Left lobe of liver (tissue), 2 donors: ENCODE measurements around the gene OR6C74. TPM values are rescaled to one million over a fixed set of nuclear protein-coding genes. Genes with fewer than 3 reads are reported as not detected.
A peak's percentile ranks its signal among the peaks of the same experiment; 100 is the strongest.

Experiments
- ATAC-seq: fragments of 200-7000 bp; cut with Tn5 transposase; one replicate; pipeline ENCODE4 v1.9.1; 2020; ENCODE audit warnings: mild to moderate bottlenecking, moderate library complexity
- DNase-seq: peaks from one replicate; pipeline ENCODE4 v3.0.0-alpha.2; 2020; ENCODE audit warnings: low spot score
- total RNA-seq: library from RNA; stranded (reverse); gene quantifications from one replicate; pipeline ENCODE4 v1.2.1, GENCODE V29; 2021
- donor health status: DM: no; HTN: no; CAD: no; lungs with moderate emphysema.
- donor health status: DM: no; HTN: yes; CAD: no.

Gene OR6C74
- not detected for total RNA-seq

DNA sequence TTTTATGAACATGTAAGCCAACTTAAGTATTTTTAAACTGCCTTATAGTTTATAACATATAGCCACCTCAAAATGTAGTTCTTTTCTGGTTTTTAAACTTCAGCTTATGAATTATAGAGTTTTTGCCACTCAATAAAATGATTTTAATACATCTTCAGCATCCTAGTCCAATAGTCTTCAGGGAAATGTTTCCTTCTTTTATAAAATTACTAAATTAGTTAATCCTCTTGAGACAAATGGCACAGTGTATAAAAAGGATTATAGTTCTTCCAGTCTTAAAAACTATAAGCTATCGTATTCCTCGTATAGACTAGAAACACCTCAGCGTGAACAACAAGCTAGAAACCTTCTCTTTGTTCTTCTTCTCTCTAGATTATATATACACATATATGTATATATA is at the start of gene OR6C74:
Gene OR6C74, plus strand, starts transcription at position 301 of the 400 bp plus-strand sequence. CDS start 2,679 bp downstream, outside the sequence.
- ATAC-seq: no peak
- DNase-seq: no peak

DNA sequence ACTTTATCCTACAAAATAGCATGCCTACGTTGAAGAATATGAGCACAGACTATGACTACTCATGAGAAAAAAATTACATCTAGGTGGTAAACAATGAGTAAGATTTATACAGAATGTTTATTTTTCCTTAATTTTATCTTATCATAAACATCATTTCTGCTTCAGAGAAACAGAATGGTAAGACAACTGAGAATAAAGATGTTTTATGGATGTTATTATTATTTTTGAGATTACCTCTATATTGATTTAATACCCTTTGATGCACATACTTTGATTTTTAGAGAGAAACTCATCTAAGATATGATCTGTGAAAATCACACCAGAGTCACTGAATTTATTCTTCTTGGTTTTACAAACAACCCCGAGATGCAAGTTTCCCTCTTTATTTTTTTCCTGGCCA is 23.7 kb upstream of the OR6C74 start, which contains the start of gene OR10A7:
Gene OR10A7, plus strand, starts transcription at position 301 of the 400 bp plus-strand sequence. Its CDS starts 0 bp downstream, at position 301.
- ATAC-seq: no peak
- no peak for DNase-seq

DNA sequence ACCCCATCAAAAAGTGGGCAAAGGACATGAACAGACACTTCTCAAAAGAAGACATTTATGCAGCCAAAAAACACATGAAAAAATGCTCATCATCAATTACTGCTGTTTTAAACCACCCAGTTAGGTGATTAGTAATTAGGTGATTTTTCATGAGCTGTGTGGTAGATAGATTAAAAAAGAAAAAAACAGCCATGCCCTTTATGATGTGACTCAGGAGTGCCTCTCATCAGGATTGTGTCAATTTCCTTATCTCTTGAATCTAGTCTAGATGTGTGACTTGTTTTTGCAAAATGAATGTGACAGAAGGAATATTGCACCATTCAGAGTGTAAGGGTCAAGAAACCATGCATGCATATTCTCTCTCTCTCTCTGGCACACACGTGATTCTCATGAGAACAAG is 17.9 kb upstream of the OR6C74 start:
- ATAC-seq (no peak), DNase-seq (no peak)

DNA sequence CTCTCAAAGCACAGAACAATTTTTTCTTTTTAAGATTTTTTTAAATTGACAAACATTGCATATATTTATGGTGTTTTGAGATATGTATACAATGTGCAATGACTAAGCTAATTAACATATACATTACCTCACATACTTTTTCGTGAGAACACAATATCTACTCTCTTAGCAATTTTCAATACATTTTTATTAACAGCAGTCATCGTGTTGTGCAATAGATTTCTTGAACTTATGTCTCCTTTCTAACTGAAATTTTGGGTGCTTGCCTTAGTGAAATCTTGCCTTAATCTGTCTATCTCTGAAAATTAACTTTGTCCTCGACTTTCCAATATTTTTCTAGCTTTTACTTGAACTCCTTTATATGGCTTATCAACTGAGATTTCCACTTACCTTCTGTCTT is 16.8 kb upstream of the OR6C74 start:
- no peak for ATAC-seq
- no peak for DNase-seq

DNA sequence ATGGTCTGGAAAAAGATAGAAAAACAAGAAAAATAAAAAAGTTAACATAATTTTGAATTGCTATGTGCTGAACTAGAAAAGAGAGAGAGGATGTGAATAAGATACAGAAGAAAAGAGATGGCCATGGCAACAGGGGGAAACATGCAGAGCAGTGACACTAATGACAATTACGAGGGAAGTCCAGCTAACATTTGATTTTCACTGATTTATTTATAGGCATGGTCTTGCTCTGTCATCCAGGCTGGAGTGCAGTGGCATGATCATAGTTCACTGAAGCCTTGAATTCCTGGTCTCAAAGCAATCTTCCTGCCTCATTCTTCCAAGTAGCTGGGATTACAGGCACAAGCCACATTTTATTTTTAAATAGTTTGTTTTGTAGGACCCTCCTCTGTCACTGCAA is 1.8 kb downstream of the OR6C74 start:
- ATAC-seq (no peak), DNase-seq (no peak)

DNA sequence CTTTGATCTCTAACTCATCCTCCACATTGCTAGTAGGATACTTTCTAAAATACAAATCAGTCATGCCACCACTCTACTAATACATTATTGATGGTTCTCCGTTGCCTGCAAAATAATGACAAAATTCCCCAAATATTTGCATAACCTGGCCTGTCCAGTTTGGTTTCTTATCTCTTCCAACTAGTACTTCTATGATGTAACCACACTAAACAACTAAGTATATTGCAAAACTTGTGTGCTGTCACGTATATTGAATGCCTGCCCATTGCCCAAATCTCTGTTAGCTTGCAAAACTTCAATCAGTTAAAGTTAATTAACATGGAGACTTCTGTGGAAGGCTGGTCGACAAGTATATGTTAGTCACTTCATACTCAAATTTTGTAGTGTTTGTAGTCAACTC is 6.5 kb downstream of the OR6C74 start:
- DNase-seq (no peak), ATAC-seq (peak; percentile 85)

DNA sequence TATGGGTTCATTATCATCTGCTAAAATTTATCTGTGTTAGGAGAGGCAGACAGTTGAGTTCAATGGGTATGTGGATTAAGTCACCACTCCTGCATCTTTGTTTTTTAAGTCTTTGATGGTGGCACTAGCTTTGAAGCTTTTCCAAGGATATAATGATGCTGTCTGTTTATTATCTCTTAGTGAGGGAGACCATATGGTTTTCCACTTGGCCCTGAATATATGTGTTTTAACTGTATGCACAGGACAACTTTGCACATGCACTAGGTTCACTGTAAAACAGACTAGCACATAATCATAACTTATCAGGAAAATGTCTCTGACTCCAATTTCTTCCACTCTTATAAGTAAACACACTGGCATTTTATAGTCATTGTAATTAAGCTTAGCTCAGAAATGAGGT is 8.9 kb downstream of the OR6C74 start:
- no peak for ATAC-seq
- no peak for DNase-seq

DNA sequence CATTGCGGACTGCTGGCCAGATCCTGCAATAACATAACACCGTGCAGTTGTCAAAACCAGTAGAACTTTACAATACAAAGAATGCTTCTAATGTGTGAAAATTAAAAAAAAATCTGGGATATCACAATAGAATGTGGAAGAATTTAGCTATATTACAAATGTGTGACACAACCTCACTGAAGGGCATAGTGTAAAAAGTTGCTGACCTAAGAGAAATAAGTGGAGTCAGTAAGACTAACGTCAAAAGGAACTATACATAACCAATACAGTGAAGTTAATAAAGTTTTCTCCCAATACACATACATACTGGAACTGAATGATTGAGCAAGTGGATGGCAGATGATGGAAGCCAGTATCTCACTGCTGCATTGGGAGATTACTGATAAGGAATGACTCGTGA is 12.4 kb downstream of the OR6C74 start:
- no peak for ATAC-seq
- no peak for DNase-seq

DNA sequence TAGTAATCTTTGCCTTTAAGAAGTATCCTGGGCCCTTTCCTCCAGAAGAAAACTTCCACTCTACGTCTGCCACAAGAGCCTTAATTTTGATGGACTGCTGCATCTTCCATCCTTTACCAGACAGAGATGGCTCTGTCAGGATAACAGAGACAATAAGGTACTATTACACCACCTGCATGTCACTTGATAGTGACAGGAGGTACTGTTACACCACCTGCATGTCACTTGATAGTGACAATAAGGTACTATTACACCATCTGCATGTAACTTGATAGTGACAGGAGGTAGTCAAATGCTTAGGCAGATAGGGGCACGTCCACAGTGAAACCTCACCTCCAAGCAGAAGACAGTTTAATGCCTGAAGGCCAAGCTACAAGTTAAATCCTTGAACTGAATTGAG is 13.9 kb downstream of the OR6C74 start:
- DNase-seq: no peak
- ATAC-seq: no peak

DNA sequence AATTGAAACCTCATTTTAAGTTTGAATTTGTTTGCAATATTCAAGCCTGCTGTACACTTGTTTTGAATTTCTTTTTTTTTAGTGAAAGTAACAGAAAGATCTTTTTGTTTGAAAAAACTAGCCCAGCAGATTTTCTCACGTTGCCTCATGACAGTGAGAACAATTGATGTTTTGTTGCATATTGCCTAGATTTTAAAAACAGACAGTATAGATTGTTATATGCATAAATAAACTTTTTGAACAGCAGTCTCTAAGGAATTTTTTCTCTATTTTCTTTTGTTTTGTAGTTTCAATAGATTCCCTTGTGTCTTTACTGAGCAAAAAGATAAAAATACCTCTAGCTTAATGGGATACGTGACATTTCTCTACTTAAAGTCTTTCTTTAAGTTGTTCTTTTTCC is 36.6 kb downstream of the OR6C74 start:
- DNase-seq (no peak), ATAC-seq (no peak)

DNA sequence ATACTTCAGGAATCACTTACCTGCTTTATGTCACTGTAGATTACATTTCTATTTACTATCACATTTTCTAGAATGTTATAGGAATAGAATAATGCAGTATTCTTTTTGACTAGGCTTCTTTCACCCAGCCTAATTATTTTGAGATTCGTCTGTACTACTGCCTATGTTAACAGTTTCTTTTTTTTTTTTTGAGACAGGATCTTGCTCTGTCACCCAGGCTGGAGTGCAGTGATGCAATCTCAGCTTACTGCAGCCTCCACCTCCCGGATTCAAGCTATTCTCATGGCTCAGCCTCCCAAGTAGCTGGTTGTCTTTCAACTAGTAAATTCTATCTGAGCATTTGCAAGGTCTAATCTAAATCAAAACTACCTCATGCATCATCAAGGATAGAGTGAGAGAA is 45.6 kb downstream of the OR6C74 start:
- no peak for DNase-seq
- ATAC-seq: no peak

Other genes with a start within 250 kb of the OR6C74 start
- not detected for gene NEUROD4, start 224.6 kb upstream of the OR6C74 start, total RNA-seq
- gene OR9K2, start 118.2 kb upstream of the OR6C74 start, total RNA-seq: not detected
- not detected for gene OR10A7, start 23.6 kb upstream of the OR6C74 start, total RNA-seq
- not detected for gene OR6C6, start 52.0 kb downstream of the OR6C74 start, total RNA-seq
- gene OR6C1, start 69.7 kb downstream of the OR6C74 start, total RNA-seq: not detected
- gene OR6C3, start 86.1 kb downstream of the OR6C74 start, total RNA-seq: not detected
- gene OR6C75, start 118.4 kb downstream of the OR6C74 start, total RNA-seq: not detected
- gene OR6C65, start 155.9 kb downstream of the OR6C74 start, total RNA-seq: not detected
- not detected for gene OR6C76, start 181.6 kb downstream of the OR6C74 start, total RNA-seq
- gene OR6C2, start 199.5 kb downstream of the OR6C74 start, total RNA-seq: not detected
- gene OR6C70, start 225.5 kb downstream of the OR6C74 start, total RNA-seq: not detected
- not detected for gene OR6C68, start 247.8 kb downstream of the OR6C74 start, total RNA-seq